GM23338 (cell line): ENCODE results near the gene PTPN22. TPM values are rescaled to one million over a fixed set of nuclear protein-coding genes. Genes with fewer than 3 reads are reported as not detected.

Source experiments
- ATAC-seq: fragments of 200-7000 bp; cut with Tn5 transposase; 3 replicates; pipeline ENCODE4 v1.9.1; 2020
- DNase-seq: peaks from one replicate; pipeline ENCODE4 v3.0.0-alpha.2; 2015; ENCODE audit warnings: low spot score
- H2AFZ ChIP-seq: fragments of 200-600 bp; sonication (generic); 2 replicates; pipeline ENCODE4 v1.8.0; 2016; ENCODE audit warnings: antibody characterized with exemption, mild to moderate bottlenecking, moderate library complexity
- H3F3A ChIP-seq: fragments of 200-600 bp; sonication (generic); replicated peaks from 2 replicates; pipeline ENCODE4 v1.8.0; 2017; ENCODE audit warnings: antibody characterized with exemption, mixed run types, low read depth
- H3K27ac ChIP-seq: fragments of 200-600 bp; sonication (generic); 2 replicates; pipeline ENCODE4 v1.6.1; 2016; ENCODE audit warnings: low read depth
- H3K27me3 ChIP-seq: fragments of 200-600 bp; sonication (generic); 2 replicates; pipeline ENCODE4 v1.8.0; 2016; ENCODE audit warnings: mild to moderate bottlenecking, mixed run types, moderate library complexity; ENCODE audit not compliant: insufficient read depth
- H3K36me3 ChIP-seq: fragments of 200-600 bp; sonication (generic); 2 replicates; pipeline ENCODE4 v1.8.0; 2016; ENCODE audit warnings: mild to moderate bottlenecking; ENCODE audit not compliant: insufficient read depth
- H3K4me1 ChIP-seq: fragments of 200-600 bp; sonication (generic); 2 replicates; pipeline ENCODE4 v1.8.0; 2016; ENCODE audit warnings: mild to moderate bottlenecking, moderate library complexity; ENCODE audit not compliant: insufficient read depth
- H3K4me2 ChIP-seq: fragments of 200-600 bp; sonication (generic); 2 replicates; pipeline ENCODE4 v1.7.1; 2017; ENCODE audit warnings: mixed run types
- H3K4me3 ChIP-seq: fragments of 200-600 bp; sonication (generic); 2 replicates; pipeline ENCODE4 v1.6.1; 2016; ENCODE audit warnings: mixed run types
- H3K79me2 ChIP-seq: fragments of 200-600 bp; sonication (generic); replicated peaks from 2 replicates; pipeline ENCODE4 v1.8.0; 2017; ENCODE audit warnings: mild to moderate bottlenecking; ENCODE audit not compliant: insufficient read depth
- H3K9me2 ChIP-seq: fragments of 200-600 bp; sonication (generic); 2 replicates; pipeline ENCODE4 v1.8.0; 2017; ENCODE audit not compliant: insufficient read depth
- H4K20me1 ChIP-seq: fragments of 200-600 bp; sonication (generic); replicated peaks from 2 replicates; pipeline ENCODE4 v1.8.0; 2017; ENCODE audit warnings: mild to moderate bottlenecking; ENCODE audit not compliant: insufficient read depth
- H3K27ac Mint-ChIP-seq: 2 replicates; pipeline ENCODE4 v1.8.0; 2020; ENCODE audit warnings: inconsistent platforms, mild to moderate bottlenecking, moderate library complexity, mixed read lengths
- H3K27me3 Mint-ChIP-seq: 3 replicates; pipeline ENCODE4 v1.8.0; 2022; ENCODE audit warnings: low read depth, mild to moderate bottlenecking, moderate library complexity, mixed read lengths, inconsistent platforms; ENCODE audit not compliant: insufficient read depth, poor library complexity
- H3K36me3 Mint-ChIP-seq: 3 replicates; pipeline ENCODE4 v1.8.0; 2021; ENCODE audit warnings: low read depth, mild to moderate bottlenecking, inconsistent platforms, moderate library complexity, mixed read lengths
- H3K4me1 Mint-ChIP-seq: 3 replicates; pipeline ENCODE4 v1.8.0; 2020; ENCODE audit warnings: mild to moderate bottlenecking, inconsistent platforms, mixed read lengths
- H3K4me3 Mint-ChIP-seq: 3 replicates; pipeline ENCODE4 v1.8.0; 2021; ENCODE audit warnings: moderate library complexity, mild to moderate bottlenecking, inconsistent platforms, mixed read lengths
- H3K9me3 Mint-ChIP-seq: 3 replicates; pipeline ENCODE4 v1.8.0; 2020; ENCODE audit warnings: moderate library complexity, mild to moderate bottlenecking, inconsistent platforms, mixed read lengths
- CREB1 ChIP-seq: fragments of 250-450 bp; sonication (Bioruptor Pico); IDR thresholded peaks from 2 replicates; pipeline ENCODE4 v1.5.0; 2020; ENCODE audit warnings: low read depth, mild to moderate bottlenecking, moderate library complexity
- CTCF ChIP-seq, 2 experiments: fragments of 200-600 bp in 1 of 2; sonication (generic) in 1 of 2; conservative IDR thresholded peaks; 2 replicates each; pipeline versions ENCODE4 v1.5.1 to v1.6.1; 2016 to 2017; ENCODE audit warnings: antibody characterized with exemption in 2 of 2, low read depth in 2 of 2, mild to moderate bottlenecking in 2 of 2, moderate library complexity in 1 of 2
- EZH2 ChIP-seq: fragments of 200-600 bp; sonication (generic); IDR thresholded peaks from one replicate; pipeline ENCODE4 v1.8.0; 2017; ENCODE audit warnings: antibody characterized with exemption, mild to moderate bottlenecking, low read depth; ENCODE audit not compliant: unreplicated experiment
- EZH2phosphoT487 ChIP-seq: fragments of 200-600 bp; sonication (generic); IDR thresholded peaks from one replicate; pipeline ENCODE4 v1.8.1; 2018; ENCODE audit warnings: antibody characterized with exemption; ENCODE audit not compliant: unreplicated experiment
- JUNB ChIP-seq: IDR thresholded peaks from one replicate; pipeline ENCODE4 v1.6.1; 2016; ENCODE audit warnings: antibody characterized with exemption; ENCODE audit not compliant: unreplicated experiment
- NANOG ChIP-seq: IDR thresholded peaks from 2 replicates; pipeline ENCODE4 v1.6.1; 2016; ENCODE audit warnings: antibody characterized with exemption, borderline replicate concordance
- POLR2AphosphoS5 ChIP-seq: IDR thresholded peaks from 2 replicates; pipeline ENCODE4 v1.6.1; 2016; ENCODE audit warnings: antibody characterized with exemption, low read depth
- REST ChIP-seq: IDR thresholded peaks from one replicate; pipeline ENCODE4 v1.6.1; 2018; ENCODE audit warnings: antibody characterized with exemption; ENCODE audit not compliant: unreplicated experiment
- STAT1 ChIP-seq: IDR thresholded peaks from one replicate; pipeline ENCODE4 v1.6.1; 2016; ENCODE audit warnings: antibody characterized with exemption; ENCODE audit not compliant: unreplicated experiment
- ZNF114 ChIP-seq: fragments of 250-450 bp; sonication (Bioruptor Pico); IDR thresholded peaks from 2 replicates; pipeline ENCODE4 v1.5.0; 2020; ENCODE audit warnings: mild to moderate bottlenecking, moderate library complexity
- long read RNA-seq: library from polyadenylated mRNA; unstranded; transcript quantifications from one replicate; pipeline ENCODE4 v2.0.0, GENCODE V29; 2020; ENCODE audit not compliant: unreplicated experiment
- polyA plus RNA-seq: library from polyadenylated mRNA; unstranded; fragments of >200 nt; fragmentation: Nextera tagmentation; extraction: Ambion mirVana; gene quantifications from 2 replicates; pipeline ENCODE4 v1.2.1, GENCODE V29; 2016
- total RNA-seq: library from RNA; depleted of rRNA; stranded (reverse); fragments of >200 nt; shearing (Covaris generic); gene quantifications from 2 replicates; pipeline ENCODE4 v1.2.3, GENCODE V29; 2014; rRNA removed

PTPN22 gene
- total RNA-seq = not detected in 2 replicates
- 0.08 and 0.40 TPM in 2 replicates for polyA plus RNA-seq
- long read RNA-seq = 0 reads

GRCh38 chr1:113871597-113872113, at the start of gene PTPN22:
PTPN22 (minus strand) TSS chr1:113871712.
- TF ChIP-seq ZNF114 (CRISPR knock-in tag) = no peak
- H3K4me2 ChIP-seq = no peak within 1 kb of the TSS
- ATAC-seq = peak; percentile 47

GRCh38 chr1:113918243-113918642, 46.7 kb upstream of the PTPN22 start:
- TF ChIP-seq EZH2phosphoT487 (no peak), STAT1 (no peak), CTCF (conservative IDR thresholded peaks at IDR 0.05; ENCODE audit: low read depth in 2 of 2) (no peak), POLR2AphosphoS5 (no peak), REST (no peak), ZNF114 (CRISPR knock-in tag) (no peak), CREB1 (no peak), NANOG (no peak), EZH2 (no peak), JUNB (no peak)
- Mint-ChIP-seq H3K4me1 (peaks cover 3% of the 10 kb centered on the region; the same call in 1 of the 3 replicates), H3K36me3 (no peaks in the 10 kb centered on the region), H3K27ac (no peak overlapping the region), H3K9me3 (no peaks in the 10 kb centered on the region), H3K4me3 (no peak overlapping the region), H3K27me3 (no peaks in the 10 kb centered on the region)
- H3K9me2 ChIP-seq = peaks cover 3% of the 10 kb centered on the region; the same call in 1 of the 2 replicates
- no peak overlapping the region for H3K27ac ChIP-seq
- no peak overlapping the region for H3K4me2 ChIP-seq
- no peaks in the 10 kb centered on the region for H3K36me3 ChIP-seq
- no peak overlapping the region for H2AFZ ChIP-seq
- peaks cover 4% of the 10 kb centered on the region; the same call in 1 of the 2 replicates for H3K27me3 ChIP-seq
- DNase-seq (no peak), ATAC-seq (no peak)
- no peaks in the 10 kb centered on the region for H3F3A ChIP-seq
- H3K79me2 ChIP-seq = no peaks in the 10 kb centered on the region
- no peaks in the 10 kb centered on the region for H4K20me1 ChIP-seq
- no peak overlapping the region for H3K4me3 ChIP-seq
- no peaks in the 10 kb centered on the region for H3K4me1 ChIP-seq

More at GRCh38 chr1:113871597-113872113, at the start of gene PTPN22:
- H3K4me1 Mint-ChIP-seq = peaks cover 5% of the 10 kb centered on the region; the same call in 2 of the 3 replicates
- H3K9me2 ChIP-seq = no peaks in the 10 kb centered on the region; the same call in 1 of the 2 replicates
- no peaks in the 10 kb centered on the region for H3K36me3 ChIP-seq
- no peak within 1 kb of the TSS for H3K27ac ChIP-seq
- H3K27me3 ChIP-seq = no peaks in the 10 kb centered on the region
- no peaks in the 10 kb centered on the region for H3K9me3 Mint-ChIP-seq
- H2AFZ ChIP-seq = peak within 1 kb of the TSS; percentile 48
- no peaks in the 10 kb centered on the region for H3K27me3 Mint-ChIP-seq
- H4K20me1 ChIP-seq = no peaks in the 10 kb centered on the region
- no peak for DNase-seq
- no peaks in the 10 kb centered on the region for H3K79me2 ChIP-seq
- no peaks in the 10 kb centered on the region for H3K36me3 Mint-ChIP-seq
- no peak within 1 kb of the TSS for H3K27ac Mint-ChIP-seq
- H3K4me3 ChIP-seq = no peak within 1 kb of the TSS
- H3F3A ChIP-seq = no peaks in the 10 kb centered on the region
- H3K4me3 Mint-ChIP-seq = no peak within 1 kb of the TSS
- H3K4me1 ChIP-seq = no peaks in the 10 kb centered on the region
